Ecto neural progenitor cell (in vitro differentiated cells): ENCODE measurements around the gene ABCC8.

Source experiments
- DNase-seq: peaks from one replicate; pipeline ENCODE4 v3.0.0-alpha.2; 2018; ENCODE audit warnings: low spot score

The ABCC8 gene

GRCh38 chr11:17476317-17477083, at the start of gene ABCC8:
Gene ABCC8 (minus strand): TSS chr11:17476845. CDS start chr11:17476776, 69 bp downstream.
- DNase-seq: peak; percentile 73

- DNase-seq: no peak
Observed at GRCh38 chr11:17526326-17526725, 49.7 kb upstream of the ABCC8 start.

- DNase-seq: no peak
Observed at GRCh38 chr11:17525570-17525969, 48.9 kb upstream of the ABCC8 start.

- DNase-seq: no peak
Observed at GRCh38 chr11:17524221-17524620, 47.6 kb upstream of the ABCC8 start.

- DNase-seq: no peak
Observed at GRCh38 chr11:17522655-17523054, 46.0 kb upstream of the ABCC8 start.

- DNase-seq: no peak
Observed at GRCh38 chr11:17521106-17521900, 44.7 kb upstream of the ABCC8 start.

GRCh38 chr11:17519061-17519885, 42.6 kb upstream of the ABCC8 start:
- DNase-seq: no peak

- no peak for DNase-seq
Observed at GRCh38 chr11:17518366-17518765, 41.7 kb upstream of the ABCC8 start.

GRCh38 chr11:17517186-17517585, 40.5 kb upstream of the ABCC8 start:
- DNase-seq: no peak

GRCh38 chr11:17516551-17517150, 40.0 kb upstream of the ABCC8 start:
- no peak for DNase-seq

GRCh38 chr11:17515443-17516176, 39.0 kb upstream of the ABCC8 start:
- no peak for DNase-seq

GRCh38 chr11:17514476-17514875, 37.8 kb upstream of the ABCC8 start:
- no peak for DNase-seq

GRCh38 chr11:17513853-17514252, 37.2 kb upstream of the ABCC8 start:
- DNase-seq: no peak

GRCh38 chr11:17512101-17512500, 35.5 kb upstream of the ABCC8 start:
- DNase-seq: no peak

- no peak for DNase-seq
Observed at GRCh38 chr11:17511571-17511970, 34.9 kb upstream of the ABCC8 start.

- no peak for DNase-seq
Observed at GRCh38 chr11:17510507-17511206, 34.0 kb upstream of the ABCC8 start.

- DNase-seq: no peak
Observed at GRCh38 chr11:17508791-17509190, 32.1 kb upstream of the ABCC8 start.

GRCh38 chr11:17508306-17508705, 31.7 kb upstream of the ABCC8 start:
- DNase-seq: no peak

GRCh38 chr11:17507773-17508172, 31.1 kb upstream of the ABCC8 start:
- no peak for DNase-seq

- no peak for DNase-seq
Observed at GRCh38 chr11:17506942-17507341, 30.3 kb upstream of the ABCC8 start.

GRCh38 chr11:17506314-17506713, 29.7 kb upstream of the ABCC8 start:
- no peak for DNase-seq
